ENCODE results near the gene MYOCD.
"Not testable (repeated sequence)": the region's sequence is repeated elsewhere in the genome, so short reads cannot be mapped to it uniquely, and the experiment has no call there.

The MYOCD gene

GRCh38 chr17:12665263-12666210 is at the start of gene MYOCD:
TSS of gene MYOCD (plus strand) at chr17:12665890. CDS start at chr17:12666189, 299 bp downstream.
- DNase-seq: no peak

- DNase-seq: no peak
These were observed 49.5 kb upstream of the MYOCD start for GRCh38 chr17:12616161-12616560.

GRCh38 chr17:12618557-12618956 is 47.1 kb upstream of the MYOCD start:
- DNase-seq: no peak

- DNase-seq: no peak
These were observed 46.1 kb upstream of the MYOCD start for GRCh38 chr17:12619459-12620199.

- no peak for DNase-seq
These were observed 45.4 kb upstream of the MYOCD start for GRCh38 chr17:12620200-12620720.

- DNase-seq: no peak
These were observed 43.0 kb upstream of the MYOCD start for GRCh38 chr17:12622726-12623125.

- DNase-seq: no peak
These were observed 42.4 kb upstream of the MYOCD start for GRCh38 chr17:12623220-12623848.

- no peak for DNase-seq
These were observed 41.5 kb upstream of the MYOCD start for GRCh38 chr17:12624211-12624610.

GRCh38 chr17:12625092-12625491 is 40.6 kb upstream of the MYOCD start:
- no peak for DNase-seq

GRCh38 chr17:12627177-12627629 is 38.5 kb upstream of the MYOCD start:
- no peak for DNase-seq

- no peak for DNase-seq
These were observed 37.8 kb upstream of the MYOCD start for GRCh38 chr17:12627781-12628451.

GRCh38 chr17:12631076-12631475 is 34.6 kb upstream of the MYOCD start:
- DNase-seq: no peak

GRCh38 chr17:12632785-12633184 is 32.9 kb upstream of the MYOCD start:
- no peak for DNase-seq

GRCh38 chr17:12634789-12635414 is 30.8 kb upstream of the MYOCD start:
- no peak for DNase-seq

- not testable (repeated sequence) for DNase-seq
These were observed 29.7 kb upstream of the MYOCD start for GRCh38 chr17:12635996-12636395.

- no peak for DNase-seq
These were observed 28.7 kb upstream of the MYOCD start for GRCh38 chr17:12637015-12637414.

GRCh38 chr17:12637745-12638651 is 27.7 kb upstream of the MYOCD start:
- no peak for DNase-seq

- DNase-seq: no peak
These were observed 25.3 kb upstream of the MYOCD start for GRCh38 chr17:12640364-12640763.

- DNase-seq: no peak
These were observed 24.6 kb upstream of the MYOCD start for GRCh38 chr17:12641084-12641483.

GRCh38 chr17:12642034-12642433 is 23.7 kb upstream of the MYOCD start:
- no peak for DNase-seq

GRCh38 chr17:12643822-12644221 is 21.9 kb upstream of the MYOCD start:
- DNase-seq: no peak

All from CD4-positive, alpha-beta T cell treated with Interferon gamma for 1 hour (primary cell).